ENCODE measurements around the gene SLC25A30.
A peak's percentile ranks its signal among the peaks of the same experiment; 100 is the strongest.

Gene SLC25A30, protein sequence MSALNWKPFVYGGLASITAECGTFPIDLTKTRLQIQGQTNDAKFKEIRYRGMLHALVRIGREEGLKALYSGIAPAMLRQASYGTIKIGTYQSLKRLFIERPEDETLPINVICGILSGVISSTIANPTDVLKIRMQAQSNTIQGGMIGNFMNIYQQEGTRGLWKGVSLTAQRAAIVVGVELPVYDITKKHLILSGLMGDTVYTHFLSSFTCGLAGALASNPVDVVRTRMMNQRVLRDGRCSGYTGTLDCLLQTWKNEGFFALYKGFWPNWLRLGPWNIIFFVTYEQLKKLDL

DNA sequence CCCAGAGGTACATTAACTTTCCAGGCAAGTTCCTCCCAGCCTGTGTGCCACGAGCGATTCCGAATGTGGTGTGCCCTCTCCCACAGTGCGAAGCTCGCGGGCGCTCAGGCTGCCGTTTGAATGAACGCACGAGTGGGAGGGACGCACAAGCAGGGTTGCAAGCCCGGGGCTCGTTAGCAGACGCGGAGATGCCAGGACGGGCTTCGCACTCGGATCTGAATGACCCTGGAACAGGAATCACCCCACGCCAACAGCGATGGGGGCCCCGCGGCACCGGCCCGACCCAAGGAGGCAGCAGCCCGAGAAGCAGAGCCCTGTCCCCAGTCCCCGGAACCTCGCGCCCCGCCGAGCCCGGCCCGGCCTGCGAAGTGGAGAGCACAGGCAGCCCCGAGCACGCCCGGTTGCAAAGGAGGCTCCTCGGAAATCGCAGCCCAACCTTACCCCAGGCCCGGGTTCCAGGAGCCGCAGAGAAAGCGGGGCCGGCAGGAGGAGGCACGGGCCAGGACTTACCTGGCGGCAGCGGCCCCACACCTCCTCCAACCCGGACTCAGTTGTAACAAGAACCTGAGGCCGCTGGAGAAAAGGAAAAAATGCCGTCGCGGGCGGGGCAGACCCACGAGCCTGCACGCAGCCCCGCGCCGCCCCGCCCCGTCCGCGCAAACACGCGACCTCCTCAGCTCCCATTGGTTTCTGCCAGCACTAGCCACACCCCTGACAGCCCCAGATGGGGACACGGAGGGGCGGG is at the start of gene SLC25A30:
TSS of gene SLC25A30 (minus strand) at position 584 of the 745 bp plus-strand sequence. CDS start 6,948 bp downstream, outside the sequence.
- DNase-seq (ENCODE audit: low read depth), result peak; percentile 92
- TF ChIP-seq, protein P1, sequence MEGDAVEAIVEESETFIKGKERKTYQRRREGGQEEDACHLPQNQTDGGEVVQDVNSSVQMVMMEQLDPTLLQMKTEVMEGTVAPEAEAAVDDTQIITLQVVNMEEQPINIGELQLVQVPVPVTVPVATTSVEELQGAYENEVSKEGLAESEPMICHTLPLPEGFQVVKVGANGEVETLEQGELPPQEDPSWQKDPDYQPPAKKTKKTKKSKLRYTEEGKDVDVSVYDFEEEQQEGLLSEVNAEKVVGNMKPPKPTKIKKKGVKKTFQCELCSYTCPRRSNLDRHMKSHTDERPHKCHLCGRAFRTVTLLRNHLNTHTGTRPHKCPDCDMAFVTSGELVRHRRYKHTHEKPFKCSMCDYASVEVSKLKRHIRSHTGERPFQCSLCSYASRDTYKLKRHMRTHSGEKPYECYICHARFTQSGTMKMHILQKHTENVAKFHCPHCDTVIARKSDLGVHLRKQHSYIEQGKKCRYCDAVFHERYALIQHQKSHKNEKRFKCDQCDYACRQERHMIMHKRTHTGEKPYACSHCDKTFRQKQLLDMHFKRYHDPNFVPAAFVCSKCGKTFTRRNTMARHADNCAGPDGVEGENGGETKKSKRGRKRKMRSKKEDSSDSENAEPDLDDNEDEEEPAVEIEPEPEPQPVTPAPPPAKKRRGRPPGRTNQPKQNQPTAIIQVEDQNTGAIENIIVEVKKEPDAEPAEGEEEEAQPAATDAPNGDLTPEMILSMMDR (IDR thresholded peaks at IDR 0.05; ENCODE audit: insufficient read depth, low read depth, low read length, missing control alignments), result no peak
- H3K4me3 ChIP-seq (ENCODE audit: low read length), result peak within 1 kb of the TSS; percentile 72

DNA sequence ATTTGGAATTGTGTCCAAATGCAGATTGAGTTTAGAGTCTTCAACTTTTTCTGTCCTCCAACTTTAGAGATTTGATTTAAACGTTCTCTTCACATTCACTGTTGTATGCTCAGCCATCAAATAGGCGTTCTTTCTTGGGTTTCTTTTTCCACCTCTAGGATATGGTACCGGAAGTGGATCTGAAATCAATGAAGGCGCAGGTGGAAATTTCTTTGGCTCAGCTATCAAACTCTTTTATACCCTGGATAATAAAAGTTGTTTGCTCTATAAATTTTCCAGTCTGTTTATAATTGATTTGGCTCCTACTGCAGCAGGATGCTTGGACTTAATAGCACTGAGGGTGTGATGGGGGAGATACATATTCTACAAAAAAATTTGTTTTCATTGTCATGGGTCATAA is 48.2 kb upstream of the SLC25A30 start:
- no peak for DNase-seq (ENCODE audit: low read depth)
- TF ChIP-seq, protein P1 (IDR thresholded peaks at IDR 0.05; ENCODE audit: insufficient read depth, low read depth, low read length, missing control alignments), result no peak
- H3K4me3 ChIP-seq (ENCODE audit: low read length), result no peak overlapping the region

DNA sequence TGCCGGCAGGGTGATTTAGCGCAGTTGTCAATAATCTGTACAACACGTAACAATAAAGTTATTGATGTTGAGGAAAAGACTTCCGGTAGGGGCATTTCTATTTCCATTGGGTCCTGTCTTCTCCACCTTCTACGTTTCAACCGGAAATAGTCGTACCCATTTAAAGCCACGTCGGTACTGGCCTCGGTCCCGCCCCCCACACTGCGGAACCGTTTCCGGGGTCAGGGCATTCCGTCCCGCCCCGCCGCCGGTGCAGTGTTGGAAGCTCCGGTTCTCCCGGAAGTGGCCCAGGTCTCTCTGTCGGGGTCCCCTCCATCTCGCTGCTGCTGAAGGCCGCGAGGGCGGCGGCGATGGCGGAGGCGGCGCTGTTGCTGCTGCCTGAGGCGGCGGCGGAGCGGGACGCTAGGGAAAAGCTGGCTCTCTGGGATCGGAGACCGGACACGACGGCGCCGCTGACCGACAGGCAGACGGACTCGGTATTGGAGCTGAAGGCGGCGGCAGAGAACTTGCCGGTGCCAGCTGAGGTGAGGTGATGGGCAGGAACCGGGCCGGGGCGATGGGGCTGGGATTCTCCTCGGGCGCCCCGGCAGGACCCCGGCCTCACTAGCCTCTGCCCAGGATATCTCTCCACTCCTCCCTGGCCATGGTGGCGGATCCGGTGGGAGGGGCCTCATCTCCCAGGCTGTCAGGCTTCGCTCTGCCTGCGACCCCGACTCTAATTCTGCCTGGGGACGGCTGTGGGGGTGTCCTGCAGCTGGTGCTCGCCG is 46.7 kb upstream of the SLC25A30 start, which contains the start of gene COG3:
TSS of gene COG3 (plus strand) at position 253 of the 767 bp plus-strand sequence. CDS start at position 351, 98 bp downstream.
- peak within 1 kb of the TSS; percentile 85 for H3K4me3 ChIP-seq (ENCODE audit: low read length)
- DNase-seq (ENCODE audit: low read depth), result peak; percentile 98
- TF ChIP-seq, protein P1 (IDR thresholded peaks at IDR 0.05; ENCODE audit: insufficient read depth, low read depth, low read length, missing control alignments), result no peak

DNA sequence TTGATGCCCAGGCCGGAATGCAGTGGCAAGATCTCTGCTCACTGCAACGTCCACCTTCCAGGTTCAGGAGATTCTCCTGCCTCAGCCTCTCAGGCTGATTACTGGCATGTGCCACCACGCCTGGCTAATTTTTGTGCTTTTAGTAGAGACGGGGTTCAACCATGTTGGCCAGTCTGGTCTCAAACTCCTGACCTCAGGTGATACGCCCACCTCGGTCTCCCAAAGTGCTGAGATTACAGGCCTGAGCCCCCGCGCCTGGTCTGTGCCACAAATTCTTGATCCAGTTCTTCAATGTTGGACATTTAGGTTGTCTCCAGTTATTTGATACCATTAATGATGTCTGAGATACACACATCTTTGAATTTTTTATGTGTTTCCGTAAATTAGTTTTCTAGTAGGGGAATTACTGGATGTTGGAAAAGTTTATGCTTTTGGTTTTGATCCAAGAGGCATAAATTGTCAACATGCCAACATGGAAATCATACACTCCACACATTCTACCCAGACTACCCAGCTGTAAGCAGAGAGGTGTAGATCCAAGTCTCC is 46.0 kb upstream of the SLC25A30 start:
- no peak for DNase-seq (ENCODE audit: low read depth)
- TF ChIP-seq, protein P1 (IDR thresholded peaks at IDR 0.05; ENCODE audit: insufficient read depth, low read depth, low read length, missing control alignments), result peak; percentile 68
- peak overlapping the region; percentile 85 for H3K4me3 ChIP-seq (ENCODE audit: low read length)

DNA sequence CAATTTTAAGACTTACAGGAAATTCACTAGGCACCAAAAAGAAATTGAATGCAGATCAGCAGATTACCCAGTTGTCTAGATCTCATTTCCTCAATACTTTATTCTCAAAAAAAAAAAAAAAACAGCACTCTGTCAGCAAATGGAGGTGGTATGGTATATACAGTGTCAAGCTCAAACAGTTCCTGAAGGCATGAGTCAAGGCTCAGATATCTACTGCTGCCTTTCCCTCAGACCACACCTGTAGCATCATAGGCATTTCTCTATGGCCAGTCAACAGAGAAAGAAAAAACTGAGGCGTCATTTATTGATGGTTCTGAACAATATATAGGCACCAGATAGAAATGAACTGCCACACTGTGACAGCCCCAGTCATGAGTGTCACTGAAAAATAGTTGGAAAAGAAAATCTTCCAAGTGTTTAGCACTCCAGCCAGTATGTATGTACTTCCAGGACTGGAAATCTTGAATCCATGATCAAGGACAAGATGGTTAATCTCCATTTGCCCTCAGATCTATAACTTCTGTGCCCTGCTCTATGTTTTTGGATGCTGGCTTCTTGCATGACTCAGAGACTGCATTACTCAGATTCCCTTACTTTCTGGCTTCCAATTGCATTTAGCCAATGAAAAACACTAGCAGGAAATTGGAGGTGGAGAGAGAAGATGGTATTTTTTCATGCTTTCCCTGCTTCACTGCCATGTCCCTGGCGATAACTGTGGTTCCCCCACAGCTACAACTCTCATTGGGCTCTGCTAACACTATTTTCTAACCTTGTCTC is 38.2 kb upstream of the SLC25A30 start:
- H3K4me3 ChIP-seq (ENCODE audit: low read length), result no peak overlapping the region
- peak; percentile 94 for DNase-seq (ENCODE audit: low read depth)
- TF ChIP-seq, protein P1 (IDR thresholded peaks at IDR 0.05; ENCODE audit: insufficient read depth, low read depth, low read length, missing control alignments), result no peak

DNA sequence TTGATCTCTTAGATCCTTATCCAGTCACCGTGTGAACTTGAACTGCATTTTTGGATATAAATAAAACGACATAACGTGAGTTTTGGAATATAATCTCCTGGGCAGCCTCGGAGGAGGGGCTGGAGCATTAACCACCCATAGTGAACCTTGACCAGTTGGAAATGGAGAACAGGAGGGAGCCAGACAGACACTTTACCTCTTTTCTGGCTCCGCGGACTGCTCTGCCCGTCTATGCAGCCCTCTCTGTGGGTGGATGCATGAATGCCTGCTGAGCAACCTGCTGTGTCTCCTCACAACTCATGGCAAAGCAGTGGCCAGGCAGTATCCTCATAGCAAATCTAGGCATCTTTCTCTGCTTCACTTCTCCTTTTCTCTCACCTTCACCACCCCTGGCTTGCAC is 36.0 kb upstream of the SLC25A30 start:
- TF ChIP-seq, protein P1 (IDR thresholded peaks at IDR 0.05; ENCODE audit: insufficient read depth, low read depth, low read length, missing control alignments), result no peak
- no peak for DNase-seq (ENCODE audit: low read depth)

More for the DNA sequence above, 36.0 kb upstream of the SLC25A30 start:
- H3K4me3 ChIP-seq (ENCODE audit: low read length), result no peak overlapping the region
